ENCODE measurements around the gene SGSM2.

DNA sequence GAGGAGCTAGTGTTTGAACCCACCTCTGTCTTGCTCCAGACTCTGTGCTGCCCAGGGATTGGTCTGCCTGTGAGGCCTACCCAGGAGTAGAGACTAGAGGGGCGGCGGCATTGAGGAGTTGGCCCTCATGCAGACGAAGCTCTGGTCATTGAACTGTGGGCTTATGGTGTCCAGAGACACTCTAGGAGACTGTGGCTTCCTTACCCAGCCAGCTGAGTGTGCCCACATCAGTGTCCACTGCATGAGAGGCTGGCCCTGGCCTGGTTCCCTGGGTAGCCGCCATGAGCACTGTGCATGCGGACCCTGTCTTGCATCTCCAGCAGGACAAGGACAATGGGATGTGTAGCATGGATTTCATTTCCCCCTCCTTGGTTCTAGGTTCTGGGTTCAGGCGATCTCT is 14.0 kb downstream of the SGSM2 start:
- TF ChIP-seq CTCF (IDR thresholded peaks at IDR 0.05; ENCODE audit: low read depth, low read length, missing input control) (no peak), FOXA2 (IDR thresholded peaks at IDR 0.05) (no peak), TAF1 (conservative IDR thresholded peaks at IDR 0.05) (no peak), JUND (IDR thresholded peaks at IDR 0.05) (no peak), GABPA (IDR thresholded peaks at IDR 0.05 in 1 of 2, conservative IDR thresholded peaks at IDR 0.05 in 1 of 2) (no peak), YY1 (IDR thresholded peaks at IDR 0.05) (no peak), RAD21 (IDR thresholded peaks at IDR 0.05) (no peak), FOXA1 (IDR thresholded peaks at IDR 0.05) (no peak), SP1 (IDR thresholded peaks at IDR 0.05) (no peak), EGR1 (IDR thresholded peaks at IDR 0.05; ENCODE audit: low read depth in 2 of 2) (no peak)
- TF ChIP-seq, protein P1, sequence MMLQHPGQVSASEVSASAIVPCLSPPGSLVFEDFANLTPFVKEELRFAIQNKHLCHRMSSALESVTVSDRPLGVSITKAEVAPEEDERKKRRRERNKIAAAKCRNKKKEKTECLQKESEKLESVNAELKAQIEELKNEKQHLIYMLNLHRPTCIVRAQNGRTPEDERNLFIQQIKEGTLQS (IDR thresholded peaks at IDR 0.05) = no peak
- TF ChIP-seq, protein P2, sequence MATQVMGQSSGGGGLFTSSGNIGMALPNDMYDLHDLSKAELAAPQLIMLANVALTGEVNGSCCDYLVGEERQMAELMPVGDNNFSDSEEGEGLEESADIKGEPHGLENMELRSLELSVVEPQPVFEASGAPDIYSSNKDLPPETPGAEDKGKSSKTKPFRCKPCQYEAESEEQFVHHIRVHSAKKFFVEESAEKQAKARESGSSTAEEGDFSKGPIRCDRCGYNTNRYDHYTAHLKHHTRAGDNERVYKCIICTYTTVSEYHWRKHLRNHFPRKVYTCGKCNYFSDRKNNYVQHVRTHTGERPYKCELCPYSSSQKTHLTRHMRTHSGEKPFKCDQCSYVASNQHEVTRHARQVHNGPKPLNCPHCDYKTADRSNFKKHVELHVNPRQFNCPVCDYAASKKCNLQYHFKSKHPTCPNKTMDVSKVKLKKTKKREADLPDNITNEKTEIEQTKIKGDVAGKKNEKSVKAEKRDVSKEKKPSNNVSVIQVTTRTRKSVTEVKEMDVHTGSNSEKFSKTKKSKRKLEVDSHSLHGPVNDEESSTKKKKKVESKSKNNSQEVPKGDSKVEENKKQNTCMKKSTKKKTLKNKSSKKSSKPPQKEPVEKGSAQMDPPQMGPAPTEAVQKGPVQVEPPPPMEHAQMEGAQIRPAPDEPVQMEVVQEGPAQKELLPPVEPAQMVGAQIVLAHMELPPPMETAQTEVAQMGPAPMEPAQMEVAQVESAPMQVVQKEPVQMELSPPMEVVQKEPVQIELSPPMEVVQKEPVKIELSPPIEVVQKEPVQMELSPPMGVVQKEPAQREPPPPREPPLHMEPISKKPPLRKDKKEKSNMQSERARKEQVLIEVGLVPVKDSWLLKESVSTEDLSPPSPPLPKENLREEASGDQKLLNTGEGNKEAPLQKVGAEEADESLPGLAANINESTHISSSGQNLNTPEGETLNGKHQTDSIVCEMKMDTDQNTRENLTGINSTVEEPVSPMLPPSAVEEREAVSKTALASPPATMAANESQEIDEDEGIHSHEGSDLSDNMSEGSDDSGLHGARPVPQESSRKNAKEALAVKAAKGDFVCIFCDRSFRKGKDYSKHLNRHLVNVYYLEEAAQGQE (IDR thresholded peaks at IDR 0.05) = no peak
- TF ChIP-seq, protein P3, sequence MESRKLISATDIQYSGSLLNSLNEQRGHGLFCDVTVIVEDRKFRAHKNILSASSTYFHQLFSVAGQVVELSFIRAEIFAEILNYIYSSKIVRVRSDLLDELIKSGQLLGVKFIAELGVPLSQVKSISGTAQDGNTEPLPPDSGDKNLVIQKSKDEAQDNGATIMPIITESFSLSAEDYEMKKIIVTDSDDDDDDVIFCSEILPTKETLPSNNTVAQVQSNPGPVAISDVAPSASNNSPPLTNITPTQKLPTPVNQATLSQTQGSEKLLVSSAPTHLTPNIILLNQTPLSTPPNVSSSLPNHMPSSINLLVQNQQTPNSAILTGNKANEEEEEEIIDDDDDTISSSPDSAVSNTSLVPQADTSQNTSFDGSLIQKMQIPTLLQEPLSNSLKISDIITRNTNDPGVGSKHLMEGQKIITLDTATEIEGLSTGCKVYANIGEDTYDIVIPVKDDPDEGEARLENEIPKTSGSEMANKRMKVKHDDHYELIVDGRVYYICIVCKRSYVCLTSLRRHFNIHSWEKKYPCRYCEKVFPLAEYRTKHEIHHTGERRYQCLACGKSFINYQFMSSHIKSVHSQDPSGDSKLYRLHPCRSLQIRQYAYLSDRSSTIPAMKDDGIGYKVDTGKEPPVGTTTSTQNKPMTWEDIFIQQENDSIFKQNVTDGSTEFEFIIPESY (IDR thresholded peaks at IDR 0.05) = no peak
- TF ChIP-seq, protein P4, sequence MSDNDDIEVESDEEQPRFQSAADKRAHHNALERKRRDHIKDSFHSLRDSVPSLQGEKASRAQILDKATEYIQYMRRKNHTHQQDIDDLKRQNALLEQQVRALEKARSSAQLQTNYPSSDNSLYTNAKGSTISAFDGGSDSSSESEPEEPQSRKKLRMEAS (IDR thresholded peaks at IDR 0.05) = no peak

Data from liver (tissue), 3 donors.